ENCODE data around the gene MYO18B. TPM values are rescaled to one million over a fixed set of nuclear protein-coding genes. Genes with fewer than 3 reads are reported as not detected.

Gene MYO18B
- total and polyA plus RNA-seq, 7 donors, result 79.3 to 434 (median 273) TPM

DNA sequence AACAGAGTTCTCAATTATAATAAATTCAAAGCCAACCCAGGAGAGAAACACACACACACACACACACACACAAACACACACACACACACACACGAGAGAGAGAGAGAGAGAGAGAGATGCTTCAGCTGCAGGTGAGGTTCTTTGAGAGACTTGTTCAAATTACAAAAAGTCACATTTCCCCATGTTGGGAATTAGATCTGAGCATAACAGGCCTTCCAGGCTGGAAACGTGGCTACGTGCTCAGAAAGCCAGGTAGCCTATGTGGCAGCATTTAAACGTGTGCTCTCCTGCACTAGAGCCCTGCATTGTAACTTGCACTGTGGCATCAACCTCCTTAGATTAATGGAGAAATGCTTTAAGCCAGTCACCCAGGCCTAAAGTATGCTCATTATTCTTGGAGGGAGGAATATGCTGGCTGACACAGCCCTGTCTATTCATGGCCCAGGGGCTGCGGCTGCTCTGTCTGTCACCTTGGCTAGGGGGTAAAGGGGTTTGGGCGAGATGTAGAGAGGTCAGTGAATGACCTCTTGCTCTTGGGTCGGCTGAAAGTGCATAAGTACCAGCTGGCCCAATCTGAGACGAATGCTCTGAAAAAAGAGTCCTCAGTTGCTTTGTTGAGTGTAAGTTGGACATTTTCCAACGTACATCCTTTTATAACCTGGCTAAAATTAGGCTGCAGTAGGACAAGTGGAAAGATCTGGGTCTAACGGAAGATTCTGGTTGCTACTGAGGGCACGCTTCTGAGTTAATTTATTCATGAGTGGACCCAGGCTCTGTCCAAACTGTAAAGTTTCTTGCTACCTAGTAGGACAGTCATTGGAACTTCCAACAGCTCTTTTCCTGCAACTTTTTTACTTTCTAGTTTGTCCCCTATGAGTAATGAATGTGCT, 256.1 kb downstream of the MYO18B start:
- 19 to 36% (median 28%) methylated on average over 11 of the region's 11 CpGs for WGBS, 3 donors
- peak in 3 of 4 donors; percentile 45 to 72 (median 60) for ATAC-seq
- no peaks in the 10 kb centered on the region for H3K27me3 ChIP-seq (ENCODE audit: insufficient read depth in 3 of 3, low read length in 2 of 3)
- no peak overlapping the region for H3K4me3 ChIP-seq
- peaks cover 7% of the 10 kb centered on the region for H3K4me1 ChIP-seq
- no peaks in the 10 kb centered on the region for H3K9me3 ChIP-seq
- TF ChIP-seq, protein P1, sequence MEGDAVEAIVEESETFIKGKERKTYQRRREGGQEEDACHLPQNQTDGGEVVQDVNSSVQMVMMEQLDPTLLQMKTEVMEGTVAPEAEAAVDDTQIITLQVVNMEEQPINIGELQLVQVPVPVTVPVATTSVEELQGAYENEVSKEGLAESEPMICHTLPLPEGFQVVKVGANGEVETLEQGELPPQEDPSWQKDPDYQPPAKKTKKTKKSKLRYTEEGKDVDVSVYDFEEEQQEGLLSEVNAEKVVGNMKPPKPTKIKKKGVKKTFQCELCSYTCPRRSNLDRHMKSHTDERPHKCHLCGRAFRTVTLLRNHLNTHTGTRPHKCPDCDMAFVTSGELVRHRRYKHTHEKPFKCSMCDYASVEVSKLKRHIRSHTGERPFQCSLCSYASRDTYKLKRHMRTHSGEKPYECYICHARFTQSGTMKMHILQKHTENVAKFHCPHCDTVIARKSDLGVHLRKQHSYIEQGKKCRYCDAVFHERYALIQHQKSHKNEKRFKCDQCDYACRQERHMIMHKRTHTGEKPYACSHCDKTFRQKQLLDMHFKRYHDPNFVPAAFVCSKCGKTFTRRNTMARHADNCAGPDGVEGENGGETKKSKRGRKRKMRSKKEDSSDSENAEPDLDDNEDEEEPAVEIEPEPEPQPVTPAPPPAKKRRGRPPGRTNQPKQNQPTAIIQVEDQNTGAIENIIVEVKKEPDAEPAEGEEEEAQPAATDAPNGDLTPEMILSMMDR (IDR thresholded peaks at IDR 0.05), result no peak
- intact Hi-C loops (cut with DNase I), result no loop called here
- no peak overlapping the region for H3K27ac ChIP-seq
- no peak for DNase-seq
- peaks cover 2 to 74% of the 10 kb centered on the region in 2 donors for H3K36me3 ChIP-seq (ENCODE audit: insufficient read depth in 1 of 2, low read depth in 1 of 2)

DNA sequence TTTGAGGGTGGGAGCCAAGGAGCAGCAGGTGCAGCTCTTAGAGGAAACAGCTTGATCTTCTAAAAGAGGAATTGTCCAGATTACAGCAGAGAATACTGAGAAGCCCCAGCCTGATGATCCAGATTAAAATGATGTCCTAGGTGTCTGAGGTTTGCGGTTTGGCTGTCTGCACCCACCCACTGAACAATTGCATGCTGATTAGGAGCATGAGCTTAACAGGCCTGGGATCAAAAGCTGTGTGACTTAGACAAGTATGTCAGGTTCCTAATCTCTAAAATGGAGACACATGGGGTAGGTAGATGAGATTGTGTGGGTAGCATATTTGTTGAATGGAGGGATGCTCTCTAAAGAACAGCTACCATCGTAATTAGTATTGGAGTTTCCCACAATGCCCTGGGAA, 260.5 kb downstream of the MYO18B start:
- ATAC-seq (no peak), DNase-seq (no peak)
- Histone ChIP-seq H3K9me3 (no peaks in the 10 kb centered on the region), H3K4me3 (no peak overlapping the region), H3K27ac (no peak overlapping the region), H3K27me3 (ENCODE audit: insufficient read depth in 3 of 3, low read length in 2 of 3) (no peaks in the 10 kb centered on the region), H3K36me3 (ENCODE audit: insufficient read depth in 1 of 2, low read depth in 1 of 2) (peaks cover 6 to 81% of the 10 kb centered on the region in 2 donors), H3K4me1 (peaks cover 7% of the 10 kb centered on the region)
- TF ChIP-seq, protein P1 (IDR thresholded peaks at IDR 0.05), result no peak
- 64 to 89% (median 77%) methylated on average over 2 of the region's 2 CpGs for whole genome bisulfite sequencing, 3 donors
- intact Hi-C loops (cut with DNase I), result no loop called here

DNA sequence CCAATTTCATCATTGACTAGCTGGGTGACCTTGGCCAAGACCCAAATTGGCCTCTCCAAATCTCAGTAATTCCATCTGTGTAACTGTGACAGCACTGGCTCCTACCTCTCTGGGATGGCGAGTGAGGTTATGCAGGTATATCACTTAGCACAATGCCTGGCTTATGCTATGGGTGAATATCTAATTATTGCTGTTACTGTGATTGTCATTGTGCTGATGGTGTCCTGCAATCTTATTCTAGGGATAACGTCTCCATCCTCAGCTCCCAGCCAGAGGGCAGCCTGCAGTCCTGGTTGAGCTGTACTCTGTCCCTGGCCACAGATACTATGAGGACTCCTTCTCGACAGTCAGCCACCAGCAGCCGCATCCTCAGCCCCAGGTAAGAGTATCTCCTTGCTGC, 262.5 kb downstream of the MYO18B start:
- TF ChIP-seq, protein P1 (IDR thresholded peaks at IDR 0.05), result no peak
- Histone ChIP-seq H3K27ac (no peak overlapping the region), H3K9me3 (no peaks in the 10 kb centered on the region), H3K27me3 (ENCODE audit: insufficient read depth in 3 of 3, low read length in 2 of 3) (no peaks in the 10 kb centered on the region), H3K4me1 (no peaks in the 10 kb centered on the region), H3K36me3 (ENCODE audit: insufficient read depth in 1 of 2, low read depth in 1 of 2) (peaks cover 8 to 98% of the 10 kb centered on the region in 2 donors), H3K4me3 (no peak overlapping the region)
- 88 to 90% (median 89%) methylated on average over 4 of the region's 4 CpGs for WGBS, 3 donors
- DNase-seq (no peak), ATAC-seq (no peak)
- intact Hi-C loops (cut with DNase I), result no loop called here

DNA sequence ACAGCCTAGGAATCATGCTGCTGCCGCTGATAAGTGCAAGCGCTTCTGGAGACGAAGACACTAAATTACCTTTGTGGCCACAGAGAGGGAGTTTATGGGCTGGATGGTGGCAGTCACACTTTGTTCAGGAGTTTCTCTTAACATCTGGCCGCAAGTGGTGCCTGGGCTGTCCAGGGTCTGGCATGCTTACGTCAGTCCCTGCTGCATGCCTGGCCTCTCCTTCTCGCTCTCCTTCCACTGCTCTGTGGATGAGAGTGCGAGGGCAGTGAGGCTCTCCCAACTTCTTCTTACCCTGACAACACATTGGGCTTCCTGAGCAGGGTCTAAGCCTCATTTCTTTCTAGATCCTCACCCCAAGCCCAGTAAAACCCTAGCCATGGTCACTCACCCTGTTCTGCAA, 266.6 kb downstream of the MYO18B start:
- Histone ChIP-seq H3K27me3 (ENCODE audit: insufficient read depth in 3 of 3, low read length in 2 of 3) (no peaks in the 10 kb centered on the region), H3K9me3 (no peaks in the 10 kb centered on the region), H3K4me3 (no peak overlapping the region), H3K4me1 (no peaks in the 10 kb centered on the region), H3K36me3 (ENCODE audit: insufficient read depth in 1 of 2, low read depth in 1 of 2) (peaks cover 12 to 80% of the 10 kb centered on the region in 2 donors), H3K27ac (no peak overlapping the region)
- no peak for DNase-seq
- WGBS, 3 donors, result 49 to 63% (median 59%) methylated on average over 7 of the region's 7 CpGs
- peak in 2 of 4 donors; percentile 8 to 12 for ATAC-seq
- TF ChIP-seq, protein P1 (IDR thresholded peaks at IDR 0.05), result no peak
- intact Hi-C loops (cut with DNase I), result no loop called here

Data from psoas muscle (tissue), 8 donors.